CD4-positive, alpha-beta T cell treated with Interleukin-17A for 1 hour (primary cell): ENCODE results near the gene CLIC6.
"Not testable (repeated sequence)": the region's sequence is repeated elsewhere in the genome, so short reads cannot be mapped to it uniquely, and the experiment has no call there.

Source experiments
- DNase-seq: peaks from one replicate; pipeline ENCODE4 v3.0.0-alpha.2; 2020

CLIC6 gene

DNA sequence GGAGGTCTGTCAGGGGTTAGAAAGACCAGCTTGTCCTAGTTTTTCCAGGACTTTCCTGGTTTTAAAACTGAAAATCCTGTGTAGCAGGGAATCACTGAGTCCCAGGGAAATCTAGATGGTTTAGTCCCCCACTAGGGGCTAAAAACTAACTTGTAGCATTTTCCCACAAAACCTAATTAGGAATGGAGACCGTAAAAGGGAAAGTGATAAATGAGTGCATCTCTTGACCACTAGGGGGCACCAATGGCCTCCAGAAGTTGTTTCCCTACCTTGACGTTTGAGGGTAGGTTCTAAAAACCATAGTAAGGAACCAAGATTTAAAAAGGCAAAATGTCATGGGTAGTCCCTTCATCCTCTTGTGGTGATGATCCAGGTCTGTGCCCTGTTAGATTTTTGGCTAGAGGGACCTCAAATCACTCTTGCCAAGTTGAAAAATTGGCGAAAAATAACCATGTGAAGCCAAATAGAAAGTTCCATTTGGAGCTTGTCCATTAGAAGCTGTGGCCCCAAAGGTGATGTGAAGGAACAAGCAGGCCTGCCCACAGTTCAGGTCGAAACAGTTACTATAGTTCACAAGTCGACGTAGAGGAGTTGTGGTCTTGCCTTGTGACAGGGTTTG, 24.5 kb downstream of the CLIC6 start:
- peak; percentile 61 for DNase-seq

DNA sequence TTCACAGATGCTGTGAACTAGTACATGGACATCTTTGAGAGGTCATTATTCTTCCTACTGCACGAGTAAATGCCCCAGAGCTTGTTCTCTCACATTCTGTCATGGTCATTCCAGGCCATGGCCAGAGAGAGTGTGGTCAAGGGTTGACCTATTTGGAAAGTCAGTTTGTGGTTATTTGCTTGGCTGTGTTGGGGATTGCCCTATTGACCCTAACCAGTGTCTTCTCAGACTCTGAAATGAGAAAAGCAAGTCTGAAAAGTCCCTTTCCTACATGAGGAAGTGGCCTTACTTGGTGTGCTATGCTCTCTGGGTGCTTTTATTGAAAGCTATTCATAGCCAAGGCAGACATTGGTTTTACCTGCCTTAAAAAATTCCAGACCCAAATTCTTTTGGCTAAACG, 26.6 kb downstream of the CLIC6 start:
- DNase-seq = no peak

DNA sequence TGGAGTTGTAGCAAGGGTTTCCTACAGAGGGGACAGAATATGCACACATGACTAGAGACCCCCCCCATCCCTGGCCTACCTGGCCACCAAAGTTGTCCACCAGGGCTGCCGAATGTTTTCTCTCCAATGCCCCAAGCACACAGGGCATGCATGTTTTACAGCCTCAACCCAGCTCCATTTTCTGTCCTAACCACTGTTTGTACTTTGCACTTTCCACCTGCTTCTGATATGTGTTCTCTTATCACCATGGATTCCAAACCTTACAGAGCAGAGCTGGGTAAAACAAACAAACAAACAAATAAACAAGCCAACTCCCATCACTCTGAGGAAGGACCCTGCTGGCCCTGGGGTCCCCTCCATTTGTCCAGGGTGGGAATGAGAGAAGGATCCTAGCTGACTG, 27.3 kb downstream of the CLIC6 start:
- DNase-seq = no peak

DNA sequence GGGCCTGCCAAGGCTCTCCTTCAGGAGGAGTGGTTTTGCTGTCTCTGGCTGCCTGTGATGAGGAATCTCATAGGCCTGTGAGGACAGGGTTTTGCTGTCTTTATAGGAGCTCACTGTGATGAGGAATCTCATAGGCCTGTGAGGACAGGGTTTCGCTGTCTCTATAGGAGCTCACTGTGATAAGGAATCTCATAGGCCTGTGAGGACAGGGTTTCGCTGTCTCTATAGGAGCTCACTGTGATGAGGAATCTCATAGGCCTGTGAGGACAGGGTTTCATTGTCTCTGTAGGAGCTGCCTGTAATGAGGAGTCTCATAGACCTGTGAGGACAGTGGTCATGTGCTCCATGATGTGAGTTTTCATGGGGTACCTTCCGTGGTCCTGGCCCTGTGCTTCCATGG, 29.0 kb downstream of the CLIC6 start:
- no peak for DNase-seq

DNA sequence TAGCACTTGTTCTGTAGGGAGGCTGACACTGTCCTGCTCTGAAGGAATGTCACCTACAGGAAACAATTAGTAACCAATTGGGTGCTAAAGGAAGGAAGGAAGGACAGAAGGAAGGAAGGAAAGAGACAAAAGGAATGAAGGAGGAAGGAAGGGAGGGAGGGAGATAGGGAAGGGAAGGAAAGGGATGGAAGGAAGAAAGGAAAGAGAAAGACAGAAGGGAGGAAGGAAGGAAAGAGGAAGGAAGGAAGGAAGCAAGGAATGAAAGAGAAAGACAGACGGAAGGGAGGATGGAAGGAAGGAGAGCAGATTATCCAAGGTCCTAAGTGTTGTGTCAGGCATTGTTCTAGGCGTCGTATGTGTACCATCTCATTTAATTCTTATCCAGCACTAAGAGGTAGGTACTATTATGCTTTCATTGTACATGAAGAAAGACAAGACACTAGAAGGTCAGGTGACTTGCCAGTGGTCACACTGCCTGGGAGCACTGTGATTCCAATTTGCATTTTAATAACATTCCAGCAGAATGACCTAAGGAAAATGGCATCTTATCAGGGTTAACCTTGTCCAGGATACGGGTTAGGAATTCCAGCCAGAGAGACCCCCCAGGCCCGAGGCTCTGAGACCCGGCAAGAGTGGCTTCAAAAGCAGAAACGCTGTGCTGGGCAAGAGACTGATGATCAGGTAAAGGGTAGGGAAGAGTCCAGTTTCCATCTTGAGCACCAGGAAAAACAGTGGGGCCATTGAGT, 29.6 kb downstream of the CLIC6 start:
- DNase-seq = no peak

DNA sequence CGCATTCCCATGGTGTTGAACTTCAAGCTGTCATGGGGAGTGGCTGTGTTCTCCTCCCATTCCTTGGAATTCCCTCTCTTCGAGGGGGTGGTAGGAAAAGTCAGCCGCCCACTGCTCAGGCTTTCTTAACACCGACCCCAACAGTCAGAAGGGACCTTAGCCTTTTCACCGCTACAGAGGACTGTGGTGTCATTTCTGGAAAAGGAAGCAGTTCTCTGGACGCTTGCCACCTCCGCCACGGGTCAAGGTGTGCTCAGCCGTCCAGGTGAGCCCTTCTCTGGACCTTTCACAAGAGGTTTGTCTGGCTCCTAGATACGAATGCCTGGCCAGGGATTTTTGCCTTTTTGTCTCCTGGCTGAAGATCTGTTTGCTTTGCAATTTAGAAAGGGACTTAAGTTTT, 31.8 kb downstream of the CLIC6 start:
- no peak for DNase-seq

DNA sequence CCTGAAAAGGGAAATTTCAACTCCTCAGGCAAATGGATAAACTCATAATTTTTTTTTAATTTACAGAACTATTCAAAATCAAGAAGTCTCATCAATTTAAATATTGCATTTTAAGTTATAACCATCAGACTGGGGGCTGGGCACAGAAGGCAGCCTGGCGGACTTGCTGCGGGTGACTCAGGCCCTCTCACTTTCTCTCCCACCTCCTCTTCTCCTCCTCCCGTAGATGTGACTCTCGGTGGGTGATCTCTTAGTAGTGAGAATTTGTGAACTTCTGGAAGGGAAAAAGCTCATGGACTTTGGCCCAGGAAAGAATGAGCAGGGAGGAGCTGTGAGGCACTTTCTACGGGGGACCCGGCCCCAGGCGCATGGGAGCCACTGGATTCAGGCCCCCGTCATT, 32.9 kb downstream of the CLIC6 start:
- DNase-seq = no peak

DNA sequence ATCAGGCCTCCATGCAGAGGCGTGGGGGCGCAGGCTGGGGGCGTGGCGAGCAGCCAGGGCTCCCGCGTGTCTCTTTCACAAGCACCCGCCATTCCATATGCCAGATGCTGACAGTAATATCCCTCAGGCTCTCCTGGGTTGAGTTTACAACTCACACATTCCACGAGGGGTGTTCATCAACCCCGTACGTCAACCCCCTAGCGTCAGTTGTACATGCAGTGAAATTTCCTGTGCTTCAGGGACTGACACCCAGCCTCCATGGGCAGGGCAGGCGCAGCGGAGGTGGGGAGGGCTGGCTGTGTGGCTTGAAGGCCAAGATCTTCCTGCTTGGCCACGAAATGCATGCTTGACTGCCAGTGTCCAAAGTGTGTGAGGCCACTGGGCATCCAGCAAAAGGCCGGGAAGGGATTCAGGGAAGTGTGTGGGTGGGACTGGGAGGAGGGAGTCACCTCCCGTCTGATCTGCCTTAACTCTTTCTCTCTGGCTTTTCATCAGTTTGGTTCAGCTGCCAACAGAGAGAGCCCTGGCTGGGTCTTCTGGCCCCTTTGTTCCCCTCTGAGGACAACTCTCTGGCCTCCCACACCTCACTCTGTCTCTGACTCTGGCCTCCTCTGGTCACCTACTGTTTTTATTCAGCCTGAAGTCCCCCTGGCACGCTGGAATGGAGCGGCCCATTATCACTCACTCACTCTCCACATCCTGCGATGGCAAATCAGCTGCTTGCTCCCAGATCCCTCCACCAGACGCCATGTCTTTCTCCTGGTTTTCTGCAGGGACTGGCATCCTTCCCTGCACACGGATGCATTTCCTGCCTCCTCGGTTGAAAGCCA, 33.8 kb downstream of the CLIC6 start:
- no peak for DNase-seq

DNA sequence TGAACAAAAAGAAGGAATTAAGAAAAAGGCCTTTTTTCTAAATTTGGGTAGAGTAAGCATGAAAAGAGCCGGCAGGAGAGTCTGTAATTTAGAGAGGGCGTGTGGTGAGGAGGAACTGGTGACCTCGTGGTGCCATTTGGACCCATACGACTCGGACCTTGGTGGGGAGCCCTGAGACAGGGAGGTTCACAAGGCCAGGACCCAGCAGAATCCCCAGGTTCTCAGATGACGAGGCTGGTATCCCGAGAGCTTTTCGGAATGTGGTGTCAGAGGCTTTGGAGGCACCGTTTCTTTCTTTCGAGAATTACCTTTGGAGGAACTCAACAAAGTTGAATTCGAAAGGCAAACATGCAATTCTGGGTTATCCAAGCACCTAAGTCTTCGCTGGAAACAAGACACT, 34.8 kb downstream of the CLIC6 start:
- no peak for DNase-seq

DNA sequence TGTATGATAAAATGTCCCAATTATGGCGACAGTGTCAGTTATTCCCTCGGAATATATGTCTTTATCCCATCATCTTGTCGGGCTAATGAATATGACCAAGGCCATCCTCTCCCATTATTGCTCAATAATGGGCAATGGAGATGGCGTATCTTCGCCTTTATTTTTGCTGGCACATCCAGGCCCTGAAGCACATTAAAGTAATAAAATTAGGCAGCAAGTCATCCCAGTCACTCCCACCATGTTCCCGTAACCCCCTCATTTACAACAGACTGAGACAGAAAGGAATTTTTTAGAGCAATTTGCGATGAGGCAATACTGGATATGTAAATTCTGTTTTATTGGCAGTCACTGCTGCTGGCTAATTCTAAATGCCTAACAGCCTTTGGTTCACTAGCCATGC, 35.3 kb downstream of the CLIC6 start:
- no peak for DNase-seq

DNA sequence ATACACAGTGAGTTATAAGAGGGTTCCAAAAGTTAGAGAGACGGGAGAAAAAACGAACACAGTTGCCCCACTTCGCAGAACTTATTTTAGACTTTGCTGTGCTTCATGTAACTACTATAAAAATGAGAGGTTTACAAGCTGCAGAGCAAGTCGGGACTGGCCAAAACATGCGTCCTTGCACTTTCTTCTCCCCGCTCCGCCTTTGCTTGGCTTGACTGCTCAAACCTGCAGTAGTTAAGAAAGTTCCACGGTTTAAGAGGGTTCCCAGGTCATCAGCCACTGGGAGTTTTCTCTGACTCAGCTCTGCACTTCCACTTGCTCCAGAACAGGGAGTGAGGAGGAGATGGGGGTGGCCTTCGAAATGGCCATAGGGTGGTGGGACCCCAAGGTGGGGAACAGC, 36.2 kb downstream of the CLIC6 start:
- no peak for DNase-seq

DNA sequence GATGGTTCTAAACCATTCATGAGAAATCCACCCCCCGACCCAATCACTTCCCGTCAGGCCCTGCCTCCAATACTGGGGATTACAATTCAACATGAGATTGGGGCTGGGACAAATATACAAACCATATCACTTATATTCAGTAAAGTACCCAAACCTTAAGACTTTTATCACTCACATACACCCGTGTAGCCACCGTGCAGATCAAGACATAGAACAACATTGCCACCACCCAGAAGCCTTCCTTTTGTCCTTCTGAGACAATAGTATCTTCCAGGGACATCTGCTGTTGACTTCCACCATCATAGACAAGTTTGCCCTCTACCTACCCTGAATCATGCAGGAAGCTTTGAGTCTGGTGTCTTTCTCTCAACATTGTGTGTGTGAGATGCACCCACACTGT, 37.5 kb downstream of the CLIC6 start:
- no peak for DNase-seq

DNA sequence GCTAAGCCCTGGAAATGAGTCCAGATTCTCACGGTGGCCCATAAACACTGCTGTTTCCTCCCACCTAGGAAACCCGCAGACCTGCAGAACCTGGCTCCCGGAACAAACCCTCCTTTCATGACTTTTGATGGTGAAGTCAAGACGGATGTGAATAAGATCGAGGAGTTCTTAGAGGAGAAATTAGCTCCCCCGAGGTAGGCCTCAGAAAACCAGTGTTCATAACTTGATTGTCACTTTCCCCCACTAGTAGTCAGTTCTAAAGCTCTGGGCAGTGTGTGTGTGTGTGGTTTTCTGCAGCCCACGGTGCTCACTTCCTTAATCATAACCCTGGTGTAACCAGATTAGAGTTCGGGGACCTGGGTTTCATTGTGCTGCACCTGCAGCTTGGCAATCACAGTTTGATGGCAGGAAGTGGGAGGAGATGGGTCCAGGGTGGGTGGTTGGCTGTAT, 39.1 kb downstream of the CLIC6 start:
- peak; percentile 14 for DNase-seq

DNA sequence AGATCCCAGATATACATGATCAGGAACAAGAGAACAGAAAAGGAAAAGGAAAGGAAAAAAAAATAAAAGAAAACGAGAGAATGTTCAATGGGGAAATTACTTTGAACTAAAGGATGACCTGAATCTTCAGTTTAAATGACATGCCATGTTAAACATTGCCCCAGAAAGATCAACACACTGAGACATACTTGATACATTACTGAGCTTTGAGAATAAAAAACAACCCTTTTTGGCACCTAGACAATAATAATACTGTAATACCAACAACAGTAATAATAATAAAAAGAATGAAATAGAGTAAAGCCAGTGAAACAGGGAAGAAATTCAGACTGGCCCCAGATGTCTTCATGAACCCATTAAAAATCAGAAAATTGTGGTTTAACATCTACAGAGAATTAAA, 44.8 kb downstream of the CLIC6 start:
- DNase-seq = no peak

DNA sequence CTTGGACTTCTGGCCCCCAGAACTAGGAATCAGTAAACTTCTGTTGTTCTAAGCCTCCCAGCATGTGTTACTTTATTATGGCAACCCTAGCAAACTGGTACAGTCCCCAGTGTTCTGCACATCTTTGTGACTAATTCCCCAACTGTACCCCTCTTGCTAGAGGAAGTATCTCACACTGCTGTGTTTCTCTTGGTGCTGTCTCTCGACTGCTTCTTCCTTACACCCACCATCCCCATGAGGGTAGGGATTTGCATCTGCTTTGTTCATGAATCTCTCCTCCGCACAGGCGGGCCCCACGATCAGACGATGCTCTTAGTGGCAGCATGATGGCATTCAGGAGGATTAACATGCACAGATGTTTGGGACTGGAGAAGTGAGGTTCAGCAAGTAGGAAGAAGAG, 46.7 kb downstream of the CLIC6 start:
- DNase-seq = no peak

DNA sequence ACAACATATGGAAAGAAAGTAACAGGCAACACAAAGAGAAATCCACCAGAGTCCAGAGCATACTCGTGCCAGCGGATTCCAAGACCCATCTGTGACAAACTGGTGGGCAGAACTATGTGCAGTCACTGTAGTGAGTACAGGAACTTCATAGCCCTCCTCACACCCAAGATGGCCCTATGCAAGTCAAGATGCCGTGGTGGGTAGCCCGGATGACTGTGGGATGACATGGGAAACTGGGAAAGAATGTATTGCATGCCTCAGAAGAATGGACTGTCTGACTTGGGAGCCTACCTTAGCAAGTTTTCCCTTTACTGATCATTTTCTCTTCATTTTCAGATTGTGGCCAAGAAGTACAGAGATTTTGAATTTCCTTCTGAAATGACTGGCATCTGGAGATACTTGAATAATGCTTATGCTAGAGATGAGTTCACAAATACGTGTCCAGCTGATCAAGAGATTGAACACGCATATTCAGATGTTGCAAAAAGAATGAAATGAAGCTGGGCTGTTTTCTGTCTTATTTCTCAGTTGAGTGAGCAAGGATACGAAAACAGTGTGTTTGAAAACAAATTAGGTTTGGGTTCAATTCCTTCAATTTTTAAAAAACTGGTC, 47.3 kb downstream of the CLIC6 start:
- no peak for DNase-seq

DNA sequence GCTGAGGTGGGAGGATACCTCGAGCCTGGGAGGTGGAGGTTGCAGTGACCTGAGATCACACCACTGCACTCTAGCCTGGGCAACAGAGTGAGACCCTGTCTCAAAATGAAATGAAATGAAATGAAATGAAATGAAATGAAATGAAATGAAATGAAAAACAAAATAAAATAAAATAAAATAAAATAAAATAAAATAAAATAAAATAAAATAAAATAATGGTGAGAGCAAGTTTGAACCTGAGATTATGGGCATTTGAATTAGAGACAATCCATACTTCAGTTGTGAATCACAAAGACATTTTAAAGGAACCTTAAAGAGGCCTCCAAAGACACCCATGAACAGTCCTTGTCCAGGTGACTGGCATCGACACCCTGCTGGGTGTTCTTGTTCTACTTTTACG, 49.7 kb downstream of the CLIC6 start:
- not testable (repeated sequence) for DNase-seq

DNA sequence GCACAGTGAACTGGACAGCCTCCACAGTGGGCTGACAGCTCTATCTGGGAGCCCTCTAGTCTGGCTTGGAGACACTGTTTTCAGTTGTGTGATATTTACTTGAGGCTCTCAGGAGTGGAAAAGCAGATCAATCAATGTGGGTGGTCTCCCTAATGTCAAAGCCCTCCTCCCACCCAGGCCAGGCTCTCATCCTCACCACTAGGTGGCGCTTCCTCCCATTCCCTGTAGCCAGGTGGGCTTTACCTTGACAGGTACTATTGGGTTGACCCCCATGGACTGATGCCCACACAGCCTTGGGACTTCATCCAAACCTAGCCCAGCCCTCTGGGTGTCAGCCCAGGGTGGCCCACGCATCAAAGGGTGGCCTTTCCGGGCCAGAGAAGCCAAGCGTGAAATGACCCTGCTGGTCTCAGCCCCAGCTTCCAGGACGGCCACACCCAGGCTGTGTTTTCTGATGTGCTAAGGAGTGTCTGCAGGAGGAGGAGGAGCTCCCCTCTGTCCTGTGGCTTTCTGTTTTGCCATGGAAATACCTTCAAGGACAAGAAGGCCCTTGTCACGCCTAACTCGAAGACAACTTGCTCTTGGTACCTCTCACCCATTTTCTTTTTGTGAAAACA, 54.0 kb downstream of the CLIC6 start:
- DNase-seq = peak; percentile 31

DNA sequence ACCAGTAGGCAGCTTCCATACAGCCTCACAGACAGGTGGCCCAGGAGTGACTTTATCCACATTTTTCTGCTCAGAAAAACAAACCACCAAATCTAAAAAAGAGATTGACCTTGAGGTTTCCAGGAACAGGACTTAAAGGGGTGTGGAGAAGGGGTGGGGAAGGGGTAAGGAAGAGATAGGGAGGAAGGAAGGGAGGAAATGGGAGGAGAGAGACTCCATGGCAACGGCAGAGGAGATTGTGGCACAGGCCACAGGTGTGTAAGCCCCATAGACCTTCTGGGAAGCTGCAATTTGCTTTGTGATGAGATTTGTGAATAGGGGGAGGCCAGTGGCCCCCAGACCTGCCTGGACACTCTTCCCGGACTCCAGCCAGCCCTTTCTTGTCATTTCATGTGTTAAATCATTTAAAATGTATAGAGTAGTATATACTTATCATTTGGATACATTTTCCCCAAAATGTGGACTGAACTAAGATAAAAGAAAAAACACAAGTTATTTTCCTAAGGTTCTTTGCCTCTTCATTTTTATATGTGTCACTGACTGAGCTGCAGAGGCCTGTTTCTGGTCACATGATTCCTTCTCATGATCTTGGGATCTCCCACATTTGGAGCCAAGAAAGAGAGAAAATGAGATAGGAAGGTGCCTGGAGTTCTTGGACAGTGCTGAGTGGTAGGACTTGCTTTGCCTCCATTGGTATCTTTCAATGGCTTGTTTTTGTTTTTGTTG, 55.5 kb downstream of the CLIC6 start:
- DNase-seq = no peak

DNA sequence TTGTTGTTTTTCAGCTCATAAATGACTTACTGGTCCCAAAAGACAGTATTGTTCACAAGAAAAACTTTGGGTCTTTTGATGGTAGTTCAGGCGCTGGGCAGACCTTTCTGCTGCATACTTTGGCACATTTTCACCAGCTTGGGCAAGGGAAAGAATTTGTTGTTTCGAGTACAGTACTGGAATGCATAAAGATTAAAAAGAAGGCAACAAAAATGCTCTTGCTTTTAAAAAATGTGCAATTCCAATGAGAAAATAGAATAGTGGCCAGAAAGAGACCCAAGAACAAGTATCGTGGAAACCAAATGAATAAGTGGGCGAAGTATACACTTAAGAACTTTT, 56.0 kb downstream of the CLIC6 start:
- no peak for DNase-seq

DNA sequence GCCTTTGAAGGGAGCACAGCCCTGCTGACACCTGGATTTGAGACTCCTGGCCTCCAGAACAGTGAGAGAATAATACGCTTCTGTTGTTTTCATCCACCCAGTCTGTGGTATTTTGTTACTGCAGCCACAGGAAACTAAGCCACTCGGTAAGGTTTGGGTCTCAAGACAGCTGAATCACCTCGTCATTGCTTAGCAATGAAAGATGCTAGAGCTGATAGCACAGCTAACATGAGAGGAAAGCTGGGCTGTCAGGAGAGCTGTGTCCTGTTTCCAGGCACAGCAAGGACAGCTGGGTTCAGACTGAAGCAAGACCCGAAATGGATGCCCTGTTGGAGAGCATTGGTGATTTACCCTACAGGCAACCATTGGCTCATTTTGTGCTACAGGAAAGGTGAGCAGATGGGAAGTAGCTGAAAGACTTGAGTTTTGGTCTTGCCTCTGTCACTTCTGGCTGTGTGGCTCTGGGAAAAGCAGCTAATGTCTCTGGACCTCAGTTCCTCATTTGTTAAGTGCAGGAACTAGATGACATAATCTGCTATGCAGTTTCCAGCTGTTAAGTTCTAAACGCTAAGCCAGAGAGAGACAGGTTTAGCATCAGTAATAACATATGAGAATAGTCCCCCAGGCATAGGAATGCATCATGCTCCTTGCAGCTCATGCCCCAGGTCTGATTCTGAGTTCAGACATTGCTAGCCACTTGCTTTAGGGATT, 58.0 kb downstream of the CLIC6 start:
- no peak for DNase-seq

DNA sequence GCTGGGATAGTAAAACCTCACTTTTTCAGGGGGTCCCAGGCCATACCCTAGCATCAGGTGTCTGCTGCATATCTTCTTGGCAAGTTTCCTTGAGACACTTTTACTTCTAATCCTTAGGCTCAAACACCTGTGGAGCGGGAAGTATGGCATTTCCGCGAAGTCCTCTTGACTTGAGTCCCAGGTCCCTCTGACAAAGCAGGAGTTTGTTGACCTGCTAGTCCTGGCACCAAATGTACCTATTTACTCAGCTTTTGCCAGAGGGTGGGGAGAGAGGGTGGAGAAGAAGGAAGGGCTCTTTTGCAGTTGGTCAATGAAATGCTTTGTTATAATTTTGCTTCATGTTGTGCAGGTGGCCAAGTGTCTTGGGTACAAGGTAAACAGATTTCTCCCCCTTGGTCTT, 59.7 kb downstream of the CLIC6 start:
- DNase-seq = no peak
